NT2/D1 (cell line): ENCODE data around the gene CPED1.

ENCODE experiments used
- SUZ12 ChIP-seq: IDR thresholded peaks from 2 replicates; pipeline ENCODE4 v1.6.1; 2011; ENCODE audit not compliant: insufficient read length, insufficient read depth; ENCODE audit errors: extremely low read depth
- YY1 ChIP-seq: IDR thresholded peaks from 2 replicates; pipeline ENCODE4 v1.6.1; 2011; ENCODE audit not compliant: insufficient read length, insufficient read depth
- ZNF274 ChIP-seq: IDR thresholded peaks from 2 replicates; pipeline ENCODE4 v1.6.1; 2011; ENCODE audit warnings: mild to moderate bottlenecking, low read depth, low read length

- TF ChIP-seq YY1 (no peak), ZNF274 (no peak), SUZ12 (no peak)
Observed at GRCh38 chr7:120951826-120952225, 36.7 kb upstream of the CPED1 start.
